ENCODE results near the gene CEBPG.

The CEBPG gene

GRCh38 chr19:33382982-33383381 is 9.5 kb downstream of the CEBPG start:
- DNase-seq, result no peak

- DNase-seq, result no peak
Measured at GRCh38 chr19:33383720-33384292, 10.3 kb downstream of the CEBPG start.

GRCh38 chr19:33384983-33385382 is 11.5 kb downstream of the CEBPG start:
- no peak for DNase-seq

- no peak for DNase-seq
Measured at GRCh38 chr19:33385956-33386355, 12.4 kb downstream of the CEBPG start.

DNA sequence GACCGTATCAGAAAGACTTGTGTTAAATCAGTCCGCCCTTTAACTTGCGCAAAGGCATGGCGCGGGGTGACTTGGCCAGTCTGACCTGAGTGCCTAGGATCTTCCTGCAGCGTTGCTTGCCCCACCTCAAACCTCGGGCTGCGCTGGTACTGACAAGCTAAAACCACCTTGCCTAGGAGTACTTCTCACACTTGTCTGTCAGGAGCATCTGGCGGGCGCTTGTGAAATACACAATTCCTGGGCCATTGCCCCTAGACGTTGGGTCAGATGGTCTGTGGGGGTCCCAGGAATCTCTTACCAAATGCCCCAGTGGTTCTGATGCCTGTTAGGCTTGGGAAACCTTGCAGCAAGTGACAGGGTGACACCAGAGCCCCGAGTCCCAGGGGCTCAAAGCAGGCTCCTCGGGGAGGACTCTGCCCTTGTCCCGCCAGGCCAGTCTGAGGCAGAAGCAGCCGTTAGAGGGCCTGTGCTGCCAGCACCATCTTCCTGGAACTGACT is 12.9 kb downstream of the CEBPG start:
- DNase-seq, result no peak

DNA sequence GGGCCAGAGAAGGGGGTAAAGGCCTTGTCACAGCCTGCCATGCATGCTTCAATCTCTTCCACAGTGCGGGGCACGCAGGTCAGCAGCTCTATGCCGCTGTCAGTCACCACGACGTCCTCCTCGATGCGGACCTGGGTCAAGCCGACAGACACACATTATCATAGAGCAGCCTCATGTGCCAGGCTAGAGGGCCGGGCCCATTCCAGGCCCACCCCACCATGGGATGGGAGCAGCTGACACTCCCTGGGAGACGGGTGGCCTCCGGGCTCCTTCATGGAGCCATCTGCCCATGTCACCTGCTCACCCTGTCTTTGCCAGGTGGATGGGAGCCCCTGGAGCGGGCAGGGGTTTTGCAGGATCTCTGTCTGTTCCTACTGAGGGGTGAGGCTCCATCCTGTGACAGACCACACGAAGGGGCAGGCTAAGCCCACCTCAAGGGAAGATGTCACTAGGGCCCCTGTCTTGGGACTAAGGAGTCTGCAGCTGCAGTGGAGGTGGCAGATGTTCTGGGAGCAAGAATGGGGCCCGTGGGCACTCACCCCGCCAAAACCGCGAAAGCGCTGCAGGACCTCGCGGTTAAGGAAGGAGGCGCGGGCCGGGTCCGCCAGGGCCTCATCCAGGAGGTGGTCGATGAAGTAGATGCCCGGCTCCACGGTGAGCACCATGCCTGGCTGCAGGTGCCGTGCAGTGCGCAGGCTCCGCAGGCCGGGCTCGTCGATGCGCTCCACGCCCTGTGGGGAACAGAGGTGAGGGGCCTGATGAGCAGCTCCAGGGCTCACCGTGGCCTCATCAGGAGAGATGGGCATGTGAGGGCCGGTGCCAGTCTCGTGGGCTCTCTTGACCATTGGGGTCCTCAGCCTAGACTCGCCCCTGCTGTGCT is 14.1 kb downstream of the CEBPG start:
- DNase-seq, result no peak

DNA sequence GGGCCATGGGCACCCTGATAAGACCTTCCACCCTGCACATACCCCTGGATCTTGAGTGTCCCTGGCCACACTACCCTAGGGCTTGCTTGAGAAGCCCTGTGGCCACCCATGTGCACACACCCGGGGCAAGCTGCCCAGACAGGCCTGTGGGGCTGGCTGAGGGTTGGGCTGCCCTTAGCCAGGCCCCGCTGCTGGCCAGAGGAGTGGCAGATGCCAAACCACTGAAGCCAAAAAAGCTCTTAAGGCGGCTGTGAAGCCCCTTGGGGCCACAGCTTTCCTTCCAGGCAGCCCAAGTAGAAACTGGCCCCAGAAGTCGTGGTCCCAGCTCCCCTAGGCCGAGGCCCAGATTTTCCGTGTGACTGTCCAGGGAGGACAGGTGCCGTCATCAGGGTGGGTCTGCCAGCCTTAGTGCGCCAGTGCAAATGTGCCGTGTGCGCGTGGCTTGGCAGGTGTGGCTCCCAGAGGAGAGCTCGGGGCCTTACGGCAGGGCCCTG is 14.8 kb downstream of the CEBPG start:
- no peak for DNase-seq

GRCh38 chr19:33388725-33389420 is 15.4 kb downstream of the CEBPG start:
- no peak for DNase-seq

- DNase-seq, result no peak
Measured at GRCh38 chr19:33389421-33390100, 16.1 kb downstream of the CEBPG start.

- no peak for DNase-seq
Measured at GRCh38 chr19:33390101-33390907, 16.8 kb downstream of the CEBPG start.

- DNase-seq, result no peak
Measured at GRCh38 chr19:33390908-33391630, 17.6 kb downstream of the CEBPG start.

- DNase-seq, result no peak
Measured at GRCh38 chr19:33391631-33392249, 18.2 kb downstream of the CEBPG start.

GRCh38 chr19:33392341-33393285 is 19.1 kb downstream of the CEBPG start:
- no peak for DNase-seq

- DNase-seq, result no peak
Measured at GRCh38 chr19:33393286-33394005, 19.9 kb downstream of the CEBPG start.

GRCh38 chr19:33394006-33394722 is 20.7 kb downstream of the CEBPG start:
- DNase-seq, result no peak

DNA sequence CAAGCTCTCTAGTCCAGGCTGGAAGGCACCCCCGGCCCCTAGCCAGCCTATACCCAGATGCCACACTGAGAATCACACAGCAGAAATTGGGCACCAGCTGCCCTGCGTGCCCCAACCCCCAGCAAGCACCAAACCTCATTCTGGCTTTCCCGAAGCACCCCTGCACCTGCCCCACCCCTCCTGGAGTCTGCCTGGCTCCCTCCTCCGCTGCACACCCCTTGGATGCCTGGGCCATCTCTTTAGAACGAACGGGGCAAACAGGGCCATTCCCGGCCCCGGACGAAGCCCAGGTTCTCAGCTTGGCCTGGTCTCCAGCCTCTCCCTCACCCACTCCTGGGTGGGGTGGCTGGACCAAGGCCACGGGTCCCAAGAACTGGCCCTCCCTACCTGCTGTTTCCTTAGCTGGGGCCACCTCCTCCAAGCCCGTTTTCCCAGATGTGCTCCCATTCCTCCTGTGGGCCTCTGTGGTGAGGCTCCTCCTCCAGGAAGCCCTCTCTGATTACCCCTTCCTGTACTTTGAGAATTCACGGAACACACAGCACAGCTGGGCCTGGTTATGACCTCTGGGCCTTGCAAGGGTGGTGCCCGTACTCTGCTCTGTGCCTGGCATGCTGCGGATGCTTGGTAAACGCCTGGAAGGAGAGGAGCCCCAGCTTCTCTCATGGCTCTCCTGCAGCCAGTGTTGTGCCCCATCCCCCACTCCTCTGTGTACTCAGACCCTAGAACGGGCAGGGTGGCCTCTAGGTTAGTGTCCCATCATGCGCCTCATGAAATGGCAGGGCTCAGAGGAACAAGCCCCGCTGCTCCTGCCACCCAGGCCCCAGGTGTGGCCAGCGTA is 21.4 kb downstream of the CEBPG start:
- no peak for DNase-seq
